ENCODE data around the gene PLD6.

Gene PLD6

DNA sequence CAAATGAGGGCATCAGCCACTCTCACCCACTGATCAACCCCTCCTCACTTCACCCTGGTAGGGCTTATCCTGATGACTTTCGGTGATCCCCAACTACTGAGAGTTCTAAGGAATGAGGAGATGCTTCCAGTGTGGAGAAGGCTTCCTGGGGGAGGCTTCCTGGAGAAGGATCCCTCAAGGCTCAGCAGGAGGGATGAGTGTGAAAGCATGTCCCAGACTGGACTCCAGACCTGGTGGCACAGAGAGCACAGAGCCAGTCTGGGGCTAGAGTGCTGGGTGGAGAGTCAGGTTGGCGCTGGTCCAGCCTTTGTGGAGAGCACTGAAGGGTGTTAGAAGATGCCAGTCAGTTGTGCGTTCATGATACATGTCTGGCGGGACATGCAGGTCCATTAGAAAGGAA is 53.7 kb downstream of the PLD6 start:
- DNase-seq, result no peak

DNA sequence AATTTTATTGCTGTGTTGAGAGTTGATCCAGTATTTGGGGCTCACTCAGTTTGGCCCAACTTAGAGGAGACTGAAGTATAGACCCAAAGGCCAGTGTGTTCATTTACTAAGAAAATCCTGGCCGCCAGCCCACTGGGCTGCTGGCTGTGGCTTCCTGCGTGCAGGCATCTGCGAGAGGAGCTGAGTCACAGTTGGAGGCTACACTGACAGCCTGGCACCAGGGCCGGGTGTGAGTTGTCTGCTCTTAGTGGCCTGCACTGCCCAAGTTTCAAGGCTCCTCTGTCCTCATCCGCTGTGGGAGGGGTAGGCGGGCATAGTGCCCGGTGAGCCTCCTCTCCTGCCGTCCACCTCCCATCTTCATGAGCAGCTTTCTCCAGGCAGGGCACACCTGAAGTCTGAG is 54.2 kb downstream of the PLD6 start:
- DNase-seq, result no peak

DNA sequence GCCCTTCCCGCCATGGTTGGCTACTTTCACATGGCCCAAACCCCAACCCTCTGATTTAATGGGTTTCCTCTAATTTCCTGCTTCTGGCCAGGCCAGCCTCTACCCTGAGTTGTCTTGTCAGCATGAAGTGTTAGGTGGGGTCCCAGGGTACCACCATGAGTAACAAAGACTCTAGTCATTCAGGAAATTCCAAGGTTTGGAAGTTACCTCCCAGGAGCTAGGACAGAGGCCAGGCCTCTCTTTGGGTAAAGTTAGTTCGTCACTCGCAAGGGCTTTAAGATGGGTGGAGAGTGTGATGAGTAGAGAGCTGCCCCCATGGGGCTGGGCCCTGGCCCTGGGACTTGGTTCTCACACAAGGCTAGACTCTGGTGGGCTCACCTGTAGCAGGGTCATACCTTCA is 54.6 kb downstream of the PLD6 start:
- DNase-seq, result no peak

- no peak for DNase-seq
These were observed 55.1 kb downstream of the PLD6 start for GRCh38 chr17:17151055-17151454.

All from NCI-H69 (cell line).